Hepatocyte (in vitro differentiated cells): ENCODE results near the gene PLXNB1.
"Not testable (repeated sequence)": the region's sequence is repeated elsewhere in the genome, so short reads cannot be mapped to it uniquely, and the experiment has no call there.

Source experiments
- CTCF ChIP-seq: fragments of 200-600 bp; sonication (generic); IDR thresholded peaks from 2 replicates; pipeline ENCODE4 v1.5.1; 2016; ENCODE audit warnings: antibody characterized with exemption, mild to moderate bottlenecking; ENCODE audit not compliant: poor library complexity
- EZH2 ChIP-seq: fragments of 200-600 bp; sonication (generic); IDR thresholded peaks from 2 replicates; pipeline ENCODE4 v1.6.1; 2016; ENCODE audit warnings: antibody characterized with exemption, mild to moderate bottlenecking, borderline replicate concordance

GRCh38 chr3:48401434-48401901, 28.4 kb downstream of the PLXNB1 start:
- not testable (repeated sequence) for TF ChIP-seq CTCF, EZH2
